ENCODE measurements around the gene TMEM208.

GRCh38 chr16:67227567-67227921, 614 bp downstream of the TMEM208 start:
- TF ChIP-seq EP300 (IDR thresholded peaks at IDR 0.05): no peak
- TF ChIP-seq, protein P1, sequence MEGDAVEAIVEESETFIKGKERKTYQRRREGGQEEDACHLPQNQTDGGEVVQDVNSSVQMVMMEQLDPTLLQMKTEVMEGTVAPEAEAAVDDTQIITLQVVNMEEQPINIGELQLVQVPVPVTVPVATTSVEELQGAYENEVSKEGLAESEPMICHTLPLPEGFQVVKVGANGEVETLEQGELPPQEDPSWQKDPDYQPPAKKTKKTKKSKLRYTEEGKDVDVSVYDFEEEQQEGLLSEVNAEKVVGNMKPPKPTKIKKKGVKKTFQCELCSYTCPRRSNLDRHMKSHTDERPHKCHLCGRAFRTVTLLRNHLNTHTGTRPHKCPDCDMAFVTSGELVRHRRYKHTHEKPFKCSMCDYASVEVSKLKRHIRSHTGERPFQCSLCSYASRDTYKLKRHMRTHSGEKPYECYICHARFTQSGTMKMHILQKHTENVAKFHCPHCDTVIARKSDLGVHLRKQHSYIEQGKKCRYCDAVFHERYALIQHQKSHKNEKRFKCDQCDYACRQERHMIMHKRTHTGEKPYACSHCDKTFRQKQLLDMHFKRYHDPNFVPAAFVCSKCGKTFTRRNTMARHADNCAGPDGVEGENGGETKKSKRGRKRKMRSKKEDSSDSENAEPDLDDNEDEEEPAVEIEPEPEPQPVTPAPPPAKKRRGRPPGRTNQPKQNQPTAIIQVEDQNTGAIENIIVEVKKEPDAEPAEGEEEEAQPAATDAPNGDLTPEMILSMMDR (IDR thresholded peaks at IDR 0.05): no peak
